ENCODE data around the gene NDUFB6. TPM values are rescaled to one million over a fixed set of nuclear protein-coding genes. Genes with fewer than 3 reads are reported as not detected.

The NDUFB6 gene
- polyA plus RNA-seq, 1 experiment, result 65.3 TPM

DNA sequence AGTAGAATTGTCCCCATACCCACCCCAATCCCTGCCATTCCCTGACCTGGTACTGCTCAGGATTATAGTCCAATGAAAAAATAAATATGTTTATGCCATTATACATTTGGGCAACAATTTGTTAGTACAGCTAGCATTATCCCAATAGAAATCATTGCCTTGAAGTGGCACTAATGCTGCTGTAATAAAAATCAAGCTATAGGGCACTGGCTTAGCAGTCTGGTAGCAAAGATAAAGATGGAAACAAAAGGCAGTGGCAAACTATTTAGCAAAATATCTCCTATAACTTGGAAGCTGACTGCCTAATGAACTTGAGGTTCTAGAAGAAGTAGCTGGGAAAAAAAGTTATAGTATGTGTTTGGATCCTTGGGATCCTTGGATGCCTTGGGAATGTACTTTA lies 18.4 kb downstream of the NDUFB6 start:
- POLR2A ChIA-PET, result no interaction called here
- CTCF ChIA-PET, result interaction anchor here (1.4 to 10.9 kb wide), 3 partner anchors 17 to 176 kb away, joined by 6 to 106 read pairs (median 12); no protein-coding TSS in a partner anchor

DNA sequence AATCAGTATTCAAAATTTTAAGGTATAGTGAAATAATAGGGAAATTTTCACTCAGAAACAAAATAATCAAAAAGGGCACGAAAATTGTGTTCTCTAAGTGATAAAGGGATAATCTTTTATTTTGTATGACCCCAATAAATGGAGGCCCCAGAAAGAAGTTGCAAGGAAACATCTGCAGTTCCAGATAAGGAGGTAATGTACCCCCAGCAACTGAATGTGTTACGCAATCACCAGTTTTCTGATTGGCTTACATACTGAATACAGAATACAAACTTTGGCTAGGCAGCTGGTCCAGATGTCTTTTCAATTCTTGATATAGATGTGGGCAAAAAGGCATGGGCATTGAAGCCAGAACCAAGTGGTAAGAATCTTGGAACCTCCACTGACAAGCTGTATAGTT lies 18.9 kb downstream of the NDUFB6 start:
- Histone ChIP-seq H3K27me3 (ENCODE audit: control insufficient read depth, insufficient read depth, low read length) (no peaks in the 10 kb centered on the region), H3K27ac (ENCODE audit: low read depth, low read length) (no peak overlapping the region), H3K9me3 (ENCODE audit: control insufficient read depth, insufficient read depth, low read length) (no peaks in the 10 kb centered on the region), H3K4me3 (ENCODE audit: low read depth, low read length) (no peak overlapping the region)
- CTCF ChIA-PET, result interaction anchor here (1.4 to 10.9 kb wide), 3 partner anchors 18 to 176 kb away, joined by 6 to 106 read pairs (median 12); no protein-coding TSS in a partner anchor
- TF ChIP-seq, protein P1, sequence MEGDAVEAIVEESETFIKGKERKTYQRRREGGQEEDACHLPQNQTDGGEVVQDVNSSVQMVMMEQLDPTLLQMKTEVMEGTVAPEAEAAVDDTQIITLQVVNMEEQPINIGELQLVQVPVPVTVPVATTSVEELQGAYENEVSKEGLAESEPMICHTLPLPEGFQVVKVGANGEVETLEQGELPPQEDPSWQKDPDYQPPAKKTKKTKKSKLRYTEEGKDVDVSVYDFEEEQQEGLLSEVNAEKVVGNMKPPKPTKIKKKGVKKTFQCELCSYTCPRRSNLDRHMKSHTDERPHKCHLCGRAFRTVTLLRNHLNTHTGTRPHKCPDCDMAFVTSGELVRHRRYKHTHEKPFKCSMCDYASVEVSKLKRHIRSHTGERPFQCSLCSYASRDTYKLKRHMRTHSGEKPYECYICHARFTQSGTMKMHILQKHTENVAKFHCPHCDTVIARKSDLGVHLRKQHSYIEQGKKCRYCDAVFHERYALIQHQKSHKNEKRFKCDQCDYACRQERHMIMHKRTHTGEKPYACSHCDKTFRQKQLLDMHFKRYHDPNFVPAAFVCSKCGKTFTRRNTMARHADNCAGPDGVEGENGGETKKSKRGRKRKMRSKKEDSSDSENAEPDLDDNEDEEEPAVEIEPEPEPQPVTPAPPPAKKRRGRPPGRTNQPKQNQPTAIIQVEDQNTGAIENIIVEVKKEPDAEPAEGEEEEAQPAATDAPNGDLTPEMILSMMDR (IDR thresholded peaks at IDR 0.05; ENCODE audit: low read depth, low read length), result no peak
- no peak for DNase-seq (ENCODE audit: low read depth, low spot score)
- POLR2A ChIA-PET, result no interaction called here

More for the DNA sequence above, 18.4 kb downstream of the NDUFB6 start:
- no peak overlapping the region for H3K4me3 ChIP-seq (ENCODE audit: low read depth, low read length)
- H3K27ac ChIP-seq (ENCODE audit: low read depth, low read length), result no peak overlapping the region
- TF ChIP-seq, protein P1 (IDR thresholded peaks at IDR 0.05; ENCODE audit: low read depth, low read length), result no peak
- H3K9me3 ChIP-seq (ENCODE audit: control insufficient read depth, insufficient read depth, low read length), result no peaks in the 10 kb centered on the region
- no peak for DNase-seq (ENCODE audit: low read depth, low spot score)
- no peaks in the 10 kb centered on the region for H3K27me3 ChIP-seq (ENCODE audit: control insufficient read depth, insufficient read depth, low read length)

DNA sequence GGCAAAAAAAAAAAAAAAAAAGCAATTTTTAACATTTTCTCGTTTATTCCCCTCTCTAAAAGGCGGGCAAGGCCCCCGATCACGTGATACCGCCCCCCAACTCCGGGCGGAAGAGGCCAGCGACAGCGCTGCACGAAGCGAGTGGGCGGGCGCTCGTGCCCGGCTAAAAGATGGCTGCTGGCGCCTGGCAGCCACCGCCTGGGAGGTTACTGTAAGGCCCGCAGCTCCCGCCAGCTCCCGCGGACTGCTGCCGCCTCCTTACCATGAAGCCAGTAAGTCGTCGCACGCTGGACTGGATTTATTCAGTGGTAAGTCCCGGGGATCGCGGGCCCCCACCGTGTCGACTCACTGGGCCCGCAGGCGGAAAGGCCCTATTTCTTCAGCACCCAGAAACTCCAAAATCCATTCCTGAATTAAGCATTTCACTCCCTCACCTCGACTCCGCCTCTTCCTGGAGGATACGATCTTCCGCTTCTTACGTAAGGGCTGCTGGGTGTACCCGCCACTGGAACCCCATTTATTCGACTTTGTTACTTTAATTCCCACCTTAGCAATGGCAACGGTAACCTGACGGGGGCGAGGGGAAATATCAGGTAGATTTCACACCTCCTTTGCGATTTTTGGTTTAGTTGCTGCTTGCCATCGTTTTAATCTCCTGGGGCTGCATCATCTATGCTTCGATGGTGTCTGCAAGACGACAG lies 20.6 kb downstream of the NDUFB6 start, which contains the start of the genes SMIM27 and TOPORS:
Gene SMIM27 (plus strand): TSS at position 156 of the 701 bp plus-strand sequence. CDS start 108 bp downstream, at position 264.
Gene TOPORS (minus strand): TSS at position 415 of the 701 bp plus-strand sequence. CDS start 150 bp downstream, at position 265.
- no peaks in the 10 kb centered on the region for H3K9me3 ChIP-seq (ENCODE audit: control insufficient read depth, insufficient read depth, low read length)
- H3K27ac ChIP-seq (ENCODE audit: low read depth, low read length), result peak within 1 kb of the TSS; percentile 97
- ChIA-PET POLR2A (interaction anchor here (1.0 to 2.9 kb wide), 3 partner anchors 26 to 473 kb away, joined by 8 to 17 read pairs (median 10); partner anchors contain the start of genes DNAJA1 and RIGI), CTCF (interaction anchor here (0.7 to 10.9 kb wide), 5 partner anchors 17 to 174 kb away, joined by 3 to 106 read pairs (median 4); no protein-coding TSS in a partner anchor)
- no peaks in the 10 kb centered on the region for H3K27me3 ChIP-seq (ENCODE audit: control insufficient read depth, insufficient read depth, low read length)
- TF ChIP-seq, protein P1 (IDR thresholded peaks at IDR 0.05; ENCODE audit: low read depth, low read length), result no peak
- peak within 1 kb of the TSS; percentile 82 for H3K4me3 ChIP-seq (ENCODE audit: low read depth, low read length)
- peak; percentile 72 for DNase-seq (ENCODE audit: low read depth, low spot score)

DNA sequence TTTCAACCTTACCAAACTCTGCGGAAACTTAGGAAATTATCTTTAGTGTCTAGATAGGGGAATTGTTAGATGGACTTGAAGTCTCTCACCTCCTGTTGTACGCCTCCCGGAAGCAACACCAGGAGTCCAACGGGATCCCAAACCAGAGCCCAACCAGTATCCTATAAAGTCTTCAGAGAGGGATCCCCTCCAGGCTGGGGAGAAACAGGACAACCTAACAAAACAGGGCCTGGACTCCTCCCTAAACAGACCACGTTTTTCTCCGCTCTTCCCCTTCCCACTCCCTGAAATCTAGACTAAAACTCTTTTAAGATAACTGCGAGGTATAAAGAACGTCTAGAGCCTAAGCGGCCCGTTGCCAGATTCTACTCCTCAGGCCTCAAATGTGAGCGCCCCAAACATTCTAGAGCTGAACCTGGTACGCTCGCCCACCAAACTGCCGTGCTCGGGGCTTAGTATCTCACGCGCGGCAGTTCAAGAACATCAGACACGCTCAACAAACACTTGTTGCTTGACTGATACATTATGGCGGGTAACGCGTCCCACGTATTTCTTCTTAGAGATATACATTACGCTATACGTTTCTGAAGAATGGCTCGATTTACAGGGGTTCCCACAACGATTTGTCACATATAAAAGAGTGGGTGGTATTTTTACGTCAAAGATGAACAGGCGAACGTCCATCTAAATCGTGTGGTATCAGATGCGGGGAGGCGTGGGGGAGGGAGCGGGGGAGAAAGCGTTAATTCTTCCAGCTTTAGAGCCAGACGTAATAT lies 21.5 kb downstream of the NDUFB6 start:
- TF ChIP-seq, protein P1 (IDR thresholded peaks at IDR 0.05; ENCODE audit: low read depth, low read length), result no peak
- ChIA-PET CTCF (interaction anchor here (1.0 to 10.9 kb wide), 9 partner anchors 11 to 173 kb away, joined by 3 to 106 read pairs (median 6); partner anchors contain the start of gene RIGI), POLR2A (interaction anchor here (1.0 to 2.9 kb wide), 5 partner anchors 25 to 474 kb away, joined by 3 to 17 read pairs (median 10); partner anchors contain the start of genes ACO1, DNAJA1 and RIGI)
- Histone ChIP-seq H3K9me3 (ENCODE audit: control insufficient read depth, insufficient read depth, low read length) (no peaks in the 10 kb centered on the region), H3K4me3 (ENCODE audit: low read depth, low read length) (peak overlapping the region; percentile 82), H3K27me3 (ENCODE audit: control insufficient read depth, insufficient read depth, low read length) (no peaks in the 10 kb centered on the region), H3K27ac (ENCODE audit: low read depth, low read length) (peak overlapping the region; percentile 97)
- no peak for DNase-seq (ENCODE audit: low read depth, low spot score)
